Nasal cavity respiratory epithelium epithelial cell of viscerocranial mucosa (primary cell): ENCODE measurements around the gene MED15. TPM values are rescaled to one million over a fixed set of nuclear protein-coding genes. Genes with fewer than 3 reads are reported as not detected.

Experiments used
- total RNA-seq: library from RNA; depleted of rRNA; stranded (reverse); fragments of >200 nt; gene quantifications from 2 replicates; pipeline ENCODE4 v1.2.3, GENCODE V29; 2014

The MED15 gene
- 16.1 and 58.8 TPM in 2 replicates for total RNA-seq

GRCh38 chr22:20507253-20508066 lies at the start of gene MED15:
TSS of gene MED15 (plus strand) at chr22:20507610. CDS start at chr22:20507679, 69 bp downstream.

GRCh38 chr22:20494978-20495860 lies 12.2 kb upstream of the MED15 start, which contains the start of gene KLHL22:
TSS of gene KLHL22 (minus strand) at chr22:20495795. CDS start at chr22:20489211, 6,584 bp downstream.

Other genes with a start within 250 kb of the MED15 start
- gene RTN4R, start 239.3 kb upstream of the MED15 start, total RNA-seq = 4.4 and 9.2 TPM in 2 replicates
- 22.9 and 25.4 TPM in 2 replicates for gene DGCR6L, start 187.6 kb upstream of the MED15 start, total RNA-seq
- 15.7 and 21.4 TPM in 2 replicates for gene ZNF74, start 113.5 kb upstream of the MED15 start, total RNA-seq
- 0.57 and 0.68 TPM in 2 replicates for gene SCARF2, start 69.8 kb upstream of the MED15 start, total RNA-seq
- 11.3 and 20.9 TPM in 2 replicates for gene KLHL22, start 11.8 kb upstream of the MED15 start, total RNA-seq